ENCODE data around the gene SCARF2. TPM values are rescaled to one million over a fixed set of nuclear protein-coding genes. Genes with fewer than 3 reads are reported as not detected.
A peak's percentile ranks its signal among the peaks of the same experiment; 100 is the strongest.

The SCARF2 gene
- polyA plus RNA-seq, 3 donors = 0.12 to 0.51 TPM; not detected in 1

DNA sequence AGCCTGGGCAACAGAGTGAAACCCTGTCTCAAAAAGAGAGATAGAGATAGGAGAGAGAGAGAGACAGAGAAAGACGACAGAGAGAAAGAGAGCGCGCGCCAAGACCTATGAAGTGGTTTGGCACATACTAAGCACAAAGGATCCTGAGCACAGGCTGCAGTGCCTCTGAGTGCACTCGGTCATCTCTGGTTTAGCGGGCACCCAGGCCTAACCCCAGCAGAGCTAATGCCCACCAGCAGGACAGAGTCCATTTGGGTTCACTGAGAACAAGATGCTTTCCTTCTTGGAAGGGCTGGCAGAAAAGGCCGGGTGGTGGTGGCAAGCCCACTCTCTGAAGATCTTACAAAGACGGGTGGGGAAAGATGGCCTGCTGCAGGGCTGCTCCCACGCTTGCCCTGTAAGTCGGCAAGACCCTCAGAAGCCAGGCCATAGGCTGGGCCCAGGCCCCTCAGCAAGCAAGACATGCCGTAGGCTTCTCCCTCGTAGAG, 3.3 kb downstream of the SCARF2 start:
- no peak overlapping the region for H3K9ac ChIP-seq (ENCODE audit: insufficient read depth, low read length, poor library complexity, severe bottlenecking)
- H3K27me3 ChIP-seq (ENCODE audit: control insufficient read depth in 2 of 2, insufficient read depth in 2 of 2, low read length in 2 of 2) = peaks cover 55 to 93% of the 10 kb centered on the region in 2 donors
- 95% methylated on average over 12 of the region's 12 CpGs for WGBS (ENCODE audit: insufficient coverage)
- H3K4me3 ChIP-seq (replicated peaks in 1 of 3; ENCODE audit: low read depth in 2 of 3, low read length in 3 of 3) = no peak overlapping the region
- H3K36me3 Mint-ChIP-seq = peaks cover 8 to 28% of the 10 kb centered on the region in 2 donors
- H3K36me3 ChIP-seq (replicated peaks in 1 of 2; ENCODE audit: control insufficient read depth in 1 of 2, insufficient read depth in 2 of 2, low read length in 2 of 2) = no peaks in the 10 kb centered on the region
- H3K4me2 ChIP-seq (replicated peaks; ENCODE audit: extremely low read depth, low read length, poor library complexity, severe bottlenecking) = no peak overlapping the region
- peaks cover 0 to 30% (median 19%) of the 10 kb centered on the region in 7 donors for H3K9me3 Mint-ChIP-seq
- H3K27me3 Mint-ChIP-seq (ENCODE audit: low read depth in 3 of 3) = peaks cover 75 to 95% (median 90%) of the 10 kb centered on the region in 3 donors
- H3K27ac Mint-ChIP-seq = no peak overlapping the region
- TF ChIP-seq, protein P1, sequence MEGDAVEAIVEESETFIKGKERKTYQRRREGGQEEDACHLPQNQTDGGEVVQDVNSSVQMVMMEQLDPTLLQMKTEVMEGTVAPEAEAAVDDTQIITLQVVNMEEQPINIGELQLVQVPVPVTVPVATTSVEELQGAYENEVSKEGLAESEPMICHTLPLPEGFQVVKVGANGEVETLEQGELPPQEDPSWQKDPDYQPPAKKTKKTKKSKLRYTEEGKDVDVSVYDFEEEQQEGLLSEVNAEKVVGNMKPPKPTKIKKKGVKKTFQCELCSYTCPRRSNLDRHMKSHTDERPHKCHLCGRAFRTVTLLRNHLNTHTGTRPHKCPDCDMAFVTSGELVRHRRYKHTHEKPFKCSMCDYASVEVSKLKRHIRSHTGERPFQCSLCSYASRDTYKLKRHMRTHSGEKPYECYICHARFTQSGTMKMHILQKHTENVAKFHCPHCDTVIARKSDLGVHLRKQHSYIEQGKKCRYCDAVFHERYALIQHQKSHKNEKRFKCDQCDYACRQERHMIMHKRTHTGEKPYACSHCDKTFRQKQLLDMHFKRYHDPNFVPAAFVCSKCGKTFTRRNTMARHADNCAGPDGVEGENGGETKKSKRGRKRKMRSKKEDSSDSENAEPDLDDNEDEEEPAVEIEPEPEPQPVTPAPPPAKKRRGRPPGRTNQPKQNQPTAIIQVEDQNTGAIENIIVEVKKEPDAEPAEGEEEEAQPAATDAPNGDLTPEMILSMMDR (IDR thresholded peaks at IDR 0.05) = no peak
- peak in 1 of 3 donors; percentile 2 for DNase-seq
- peaks cover 34% of the 10 kb centered on the region for H3K4me1 Mint-ChIP-seq
- intact Hi-C loops (cut with micrococcal nuclease) = no loop called here
- H3K9me3 ChIP-seq (replicated peaks in 1 of 2; ENCODE audit: control insufficient read depth in 1 of 2, insufficient read depth in 1 of 2, low read length in 2 of 2) = peaks cover 3 to 44% of the 10 kb centered on the region in 2 donors
- no peak overlapping the region for H2AFZ ChIP-seq (ENCODE audit: insufficient read depth, low read depth, low read length, poor library complexity, severe bottlenecking)
- peak overlapping the region in 1 of 2 donors; percentile 87 for H3K4me3 Mint-ChIP-seq
- H3K79me2 ChIP-seq (ENCODE audit: insufficient read depth, low read length) = no peaks in the 10 kb centered on the region
- H3K4me1 ChIP-seq (ENCODE audit: control insufficient read depth in 1 of 2, insufficient read depth in 2 of 2, low read length in 2 of 2) = peaks cover 36 to 46% of the 10 kb centered on the region in 2 donors
- peaks cover 19% of the 10 kb centered on the region for H4K20me1 ChIP-seq (ENCODE audit: insufficient read depth, low read length)
- H3K27ac ChIP-seq (ENCODE audit: low read depth in 1 of 2, low read length in 2 of 2) = no peak overlapping the region

DNA sequence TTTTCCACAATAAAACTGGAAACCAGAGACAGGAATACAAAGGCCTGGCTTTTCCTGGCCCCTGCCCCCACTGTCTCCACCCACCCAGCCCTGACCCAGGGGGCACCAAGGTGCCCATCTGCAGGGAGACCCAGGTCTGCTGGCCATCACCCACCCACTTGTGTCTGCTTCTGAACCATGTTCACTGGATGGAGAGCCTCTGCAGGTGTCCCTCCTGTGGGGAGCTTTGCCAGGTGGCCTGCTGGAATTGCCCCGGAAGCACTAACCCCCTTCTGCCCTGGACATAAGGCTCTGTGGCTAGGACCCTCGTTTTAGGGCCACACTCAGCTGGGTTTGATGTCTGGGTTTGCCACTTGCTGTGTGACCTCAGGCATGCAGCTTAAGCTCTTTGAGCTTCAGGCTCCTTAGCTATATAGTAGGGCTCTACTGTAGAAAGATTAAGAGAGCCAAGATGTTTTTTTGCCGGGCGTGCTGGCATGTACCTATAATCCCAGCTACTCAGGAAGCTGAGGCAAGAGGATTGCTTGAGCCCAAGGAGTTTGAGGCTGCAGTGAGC, 3.9 kb downstream of the SCARF2 start:
- peaks cover 0 to 31% (median 19%) of the 10 kb centered on the region in 7 donors for H3K9me3 Mint-ChIP-seq
- H3K36me3 Mint-ChIP-seq = peaks cover 3 to 31% of the 10 kb centered on the region in 2 donors
- peak overlapping the region in 1 of 2 donors; percentile 87 for H3K4me3 Mint-ChIP-seq
- no peak overlapping the region for H3K27ac Mint-ChIP-seq
- H3K27me3 Mint-ChIP-seq (ENCODE audit: low read depth in 3 of 3) = peaks cover 73 to 95% (median 88%) of the 10 kb centered on the region in 3 donors
- H3K4me1 Mint-ChIP-seq = peaks cover 38% of the 10 kb centered on the region
- Histone ChIP-seq H3K36me3 (replicated peaks in 1 of 2; ENCODE audit: control insufficient read depth in 1 of 2, insufficient read depth in 2 of 2, low read length in 2 of 2) (no peaks in the 10 kb centered on the region), H4K20me1 (ENCODE audit: insufficient read depth, low read length) (peaks cover 19% of the 10 kb centered on the region), H3K4me1 (ENCODE audit: control insufficient read depth in 1 of 2, insufficient read depth in 2 of 2, low read length in 2 of 2) (peaks cover 40 to 51% of the 10 kb centered on the region in 2 donors), H3K27me3 (ENCODE audit: control insufficient read depth in 2 of 2, insufficient read depth in 2 of 2, low read length in 2 of 2) (peaks cover 55 to 91% of the 10 kb centered on the region in 2 donors), H3K9me3 (replicated peaks in 1 of 2; ENCODE audit: control insufficient read depth in 1 of 2, insufficient read depth in 1 of 2, low read length in 2 of 2) (peaks cover 3 to 44% of the 10 kb centered on the region in 2 donors), H3K79me2 (ENCODE audit: insufficient read depth, low read length) (no peaks in the 10 kb centered on the region), H3K27ac (ENCODE audit: low read depth in 1 of 2, low read length in 2 of 2) (no peak overlapping the region), H3K9ac (ENCODE audit: insufficient read depth, low read length, poor library complexity, severe bottlenecking) (no peak overlapping the region), H3K4me2 (replicated peaks; ENCODE audit: extremely low read depth, low read length, poor library complexity, severe bottlenecking) (no peak overlapping the region), H2AFZ (ENCODE audit: insufficient read depth, low read depth, low read length, poor library complexity, severe bottlenecking) (no peak overlapping the region), H3K4me3 (replicated peaks in 1 of 3; ENCODE audit: low read depth in 2 of 3, low read length in 3 of 3) (no peak overlapping the region)
- DNase-seq = no peak
- 91% methylated on average over 4 of the region's 4 CpGs for WGBS (ENCODE audit: insufficient coverage)
- intact Hi-C loops (cut with micrococcal nuclease) = no loop called here
- TF ChIP-seq, protein P1 (IDR thresholded peaks at IDR 0.05) = no peak
